DND-41 (cell line): ENCODE measurements around the gene CCND2.

Source experiments
- ATAC-seq: fragments of 200-7000 bp; cut with Tn5 transposase; 3 replicates; pipeline ENCODE4 v1.9.1; 2021; ENCODE audit warnings: low read depth; ENCODE audit not compliant: insufficient read depth
- DNase-seq: peaks from one replicate; pipeline ENCODE4 v3.0.0-alpha.2; 2020
- H2AFZ ChIP-seq: 2 replicates; pipeline ENCODE4 v1.6.0; 2012; ENCODE audit warnings: low read depth, low read length
- H3K27ac ChIP-seq: 2 replicates; pipeline ENCODE4 v1.5.1; 2012; ENCODE audit warnings: low read length, inconsistent platforms
- H3K27me3 ChIP-seq: fragments of 200-600 bp; sonication (generic); 2 replicates; pipeline ENCODE4 v1.6.0; 2012; ENCODE audit warnings: low read length, mild to moderate bottlenecking, inconsistent platforms; ENCODE audit not compliant: insufficient read depth, poor library complexity
- H3K36me3 ChIP-seq: 2 replicates; pipeline ENCODE4 v1.5.1; 2012; ENCODE audit warnings: low read length, inconsistent platforms; ENCODE audit not compliant: insufficient read depth
- H3K4me1 ChIP-seq: 2 replicates; pipeline ENCODE4 v1.5.1; 2012; ENCODE audit warnings: mild to moderate bottlenecking, low read length; ENCODE audit not compliant: insufficient read depth
- H3K4me2 ChIP-seq: 2 replicates; pipeline ENCODE4 v1.6.0; 2012; ENCODE audit warnings: mild to moderate bottlenecking, moderate library complexity, low read length, inconsistent platforms; ENCODE audit not compliant: insufficient read depth
- H3K4me3 ChIP-seq, 2 experiments: fragments of 200-600 bp in 1 of 2; shearing (Covaris generic) in 1 of 2; 2 replicates each; pipeline ENCODE4 v1.5.1; 2012 to 2016; ENCODE audit warnings: inconsistent platforms in 2 of 2, low read length in 2 of 2, mild to moderate bottlenecking in 2 of 2, low read depth in 1 of 2, moderate library complexity in 1 of 2
- H3K79me2 ChIP-seq: 2 replicates; pipeline ENCODE4 v1.6.0; 2012; ENCODE audit warnings: low read length, inconsistent platforms; ENCODE audit not compliant: insufficient read depth
- H3K9ac ChIP-seq: 2 replicates; pipeline ENCODE4 v1.6.0; 2012; ENCODE audit warnings: low read depth, mild to moderate bottlenecking, inconsistent platforms, low read length, moderate library complexity
- H3K9me3 ChIP-seq: 2 replicates; pipeline ENCODE4 v1.5.1; 2012; ENCODE audit warnings: low read length, moderate library complexity, mild to moderate bottlenecking, inconsistent platforms; ENCODE audit not compliant: insufficient read depth, severe bottlenecking
- H4K20me1 ChIP-seq: 2 replicates; pipeline ENCODE4 v1.6.0; 2012; ENCODE audit warnings: low read length; ENCODE audit not compliant: insufficient read depth
- CTCF ChIP-seq: IDR thresholded peaks from 2 replicates; pipeline ENCODE4 v1.5.1; 2012; ENCODE audit warnings: borderline replicate concordance, low read length, moderate library complexity, mild to moderate bottlenecking; ENCODE audit not compliant: poor library complexity, severe bottlenecking; ENCODE audit errors: extremely low read depth
- EZH2 ChIP-seq: IDR thresholded peaks from 3 replicates; pipeline ENCODE4 v1.6.1; 2012; ENCODE audit warnings: borderline replicate concordance, low read depth, mild to moderate bottlenecking, moderate library complexity, low read length, inconsistent platforms; ENCODE audit not compliant: severe bottlenecking

The CCND2 gene

GRCh38 chr12:4287325-4288211 is 14.0 kb downstream of the CCND2 start:
- Histone ChIP-seq H2AFZ (no peak overlapping the region), H3K4me2 (no peak overlapping the region), H3K27me3 (peaks cover 4% of the 10 kb centered on the region), H3K27ac (no peak overlapping the region), H3K4me1 (no peaks in the 10 kb centered on the region), H3K4me3 (no peak overlapping the region), H3K9ac (no peak overlapping the region), H3K36me3 (no peaks in the 10 kb centered on the region), H3K9me3 (no peaks in the 10 kb centered on the region), H3K79me2 (no peaks in the 10 kb centered on the region), H4K20me1 (no peaks in the 10 kb centered on the region; the same call in 1 of the 2 replicates)
- ATAC-seq: no peak
- no peak for DNase-seq
- TF ChIP-seq EZH2: no peak
- no peak for TF ChIP-seq CTCF

DNA sequence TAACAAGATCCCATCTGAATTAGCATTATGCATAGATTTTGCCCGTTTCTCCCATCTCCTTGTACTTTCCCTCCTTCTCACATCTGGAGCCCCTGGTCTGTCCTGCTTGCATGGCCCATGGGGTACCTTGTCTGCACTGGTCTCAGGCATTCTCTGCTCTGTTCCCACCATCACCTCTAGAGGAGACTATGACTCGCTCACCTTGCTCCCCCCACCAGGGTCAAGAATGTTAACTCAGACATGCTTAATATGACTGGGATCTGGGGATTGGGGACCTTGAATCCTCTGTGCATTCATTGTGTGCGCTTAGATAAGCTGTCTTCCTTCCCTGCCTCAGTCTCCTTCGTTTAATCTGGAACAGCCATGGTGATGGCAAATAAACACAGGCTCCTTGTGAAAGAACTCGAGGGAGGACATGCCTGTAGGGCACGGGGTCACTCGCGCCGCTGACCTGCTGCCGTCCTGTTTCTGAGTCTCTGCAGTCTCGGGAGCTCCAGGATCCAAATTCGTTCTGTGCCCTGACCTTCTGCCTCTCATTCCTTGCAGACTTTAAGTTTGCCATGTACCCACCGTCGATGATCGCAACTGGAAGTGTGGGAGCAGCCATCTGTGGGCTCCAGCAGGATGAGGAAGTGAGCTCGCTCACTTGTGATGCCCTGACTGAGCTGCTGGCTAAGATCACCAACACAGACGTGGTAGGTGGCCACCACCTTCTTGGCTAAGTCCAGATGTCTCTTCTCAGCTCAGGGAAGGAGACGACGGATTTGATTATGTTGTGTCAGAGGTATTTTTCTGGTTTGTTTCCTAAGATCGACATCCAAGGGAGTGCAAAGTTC is 15.0 kb downstream of the CCND2 start:
- Histone ChIP-seq H3K36me3 (no peaks in the 10 kb centered on the region), H3K27ac (no peak overlapping the region)

DNA sequence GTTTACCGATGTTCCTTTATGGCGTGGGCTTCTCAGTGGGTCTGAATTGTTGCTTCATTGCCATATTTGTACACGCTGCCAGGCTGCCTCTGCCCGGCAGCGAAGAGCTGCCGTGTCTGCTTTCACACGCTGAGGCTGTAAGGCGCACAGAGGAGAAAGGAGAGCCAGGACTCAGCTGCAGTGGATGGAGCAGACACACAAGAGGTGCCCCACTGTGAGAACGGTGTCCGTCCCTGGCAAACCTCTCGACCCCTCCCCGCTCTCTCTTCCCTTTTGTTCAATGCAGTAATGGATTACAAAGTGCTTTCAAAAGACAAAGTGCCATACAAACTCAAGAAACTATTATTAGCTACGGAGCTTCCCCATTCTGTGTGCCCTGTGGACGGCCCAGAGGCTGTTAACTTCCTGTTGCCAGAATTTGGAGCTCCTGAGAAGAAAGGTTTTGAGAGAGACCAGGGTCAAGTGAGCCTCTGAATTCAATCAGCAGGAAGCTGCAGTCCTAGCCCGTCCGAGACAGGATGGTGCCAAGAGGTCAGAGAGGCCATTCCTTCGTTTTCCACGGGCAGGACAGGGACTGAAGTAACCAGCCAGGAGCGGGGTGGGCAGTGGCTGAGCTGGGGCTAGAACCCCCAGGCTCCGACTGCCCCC is 15.8 kb downstream of the CCND2 start:
- Histone ChIP-seq H2AFZ (no peak overlapping the region), H3K27ac (no peak overlapping the region), H3K4me2 (no peak overlapping the region), H3K79me2 (no peaks in the 10 kb centered on the region), H4K20me1 (no peaks in the 10 kb centered on the region; the same call in 1 of the 2 replicates), H3K4me3 (no peak overlapping the region), H3K27me3 (peaks cover 4% of the 10 kb centered on the region), H3K9me3 (no peaks in the 10 kb centered on the region), H3K4me1 (no peaks in the 10 kb centered on the region), H3K36me3 (no peaks in the 10 kb centered on the region), H3K9ac (no peak overlapping the region)
- DNase-seq (no peak), ATAC-seq (no peak)
- TF ChIP-seq CTCF: no peak
- TF ChIP-seq EZH2: no peak

More for the DNA sequence above, 15.0 kb downstream of the CCND2 start:
- Histone ChIP-seq H3K27me3 (peaks cover 4% of the 10 kb centered on the region), H3K9me3 (no peaks in the 10 kb centered on the region), H3K79me2 (no peaks in the 10 kb centered on the region), H2AFZ (no peak overlapping the region), H3K4me2 (no peak overlapping the region), H3K4me3 (no peak overlapping the region), H4K20me1 (no peaks in the 10 kb centered on the region; the same call in 1 of the 2 replicates), H3K4me1 (no peaks in the 10 kb centered on the region), H3K9ac (no peak overlapping the region)
- DNase-seq: no peak
- ATAC-seq: no peak
- TF ChIP-seq EZH2: no peak
- TF ChIP-seq CTCF: no peak
